HEK293T (cell line): Measurements from ENCODE around the gene ADAT2.

ENCODE experiments used
- L3MBTL2 ChIP-seq: fragments of 450-650 bp; conservative IDR thresholded peaks from 2 replicates; pipeline ENCODE4 v1.6.1; 2016; ENCODE audit warnings: mild to moderate bottlenecking
- SUZ12 ChIP-seq: fragments of 450-650 bp; IDR thresholded peaks from 2 replicates; pipeline ENCODE4 v1.6.1; 2016; ENCODE audit warnings: mild to moderate bottlenecking

- TF ChIP-seq SUZ12 (no peak), L3MBTL2 (no peak)
Measured at GRCh38 chr6:143375022-143375585, 75.4 kb downstream of the ADAT2 start.
